Measurements from ENCODE around the gene JUN.

GRCh38 chr1:58811303-58811702 lies 27.5 kb upstream of the JUN start:
- TF ChIP-seq POLR2A (IDR thresholded peaks at IDR 0.05): no peak
- TF ChIP-seq, protein P1, sequence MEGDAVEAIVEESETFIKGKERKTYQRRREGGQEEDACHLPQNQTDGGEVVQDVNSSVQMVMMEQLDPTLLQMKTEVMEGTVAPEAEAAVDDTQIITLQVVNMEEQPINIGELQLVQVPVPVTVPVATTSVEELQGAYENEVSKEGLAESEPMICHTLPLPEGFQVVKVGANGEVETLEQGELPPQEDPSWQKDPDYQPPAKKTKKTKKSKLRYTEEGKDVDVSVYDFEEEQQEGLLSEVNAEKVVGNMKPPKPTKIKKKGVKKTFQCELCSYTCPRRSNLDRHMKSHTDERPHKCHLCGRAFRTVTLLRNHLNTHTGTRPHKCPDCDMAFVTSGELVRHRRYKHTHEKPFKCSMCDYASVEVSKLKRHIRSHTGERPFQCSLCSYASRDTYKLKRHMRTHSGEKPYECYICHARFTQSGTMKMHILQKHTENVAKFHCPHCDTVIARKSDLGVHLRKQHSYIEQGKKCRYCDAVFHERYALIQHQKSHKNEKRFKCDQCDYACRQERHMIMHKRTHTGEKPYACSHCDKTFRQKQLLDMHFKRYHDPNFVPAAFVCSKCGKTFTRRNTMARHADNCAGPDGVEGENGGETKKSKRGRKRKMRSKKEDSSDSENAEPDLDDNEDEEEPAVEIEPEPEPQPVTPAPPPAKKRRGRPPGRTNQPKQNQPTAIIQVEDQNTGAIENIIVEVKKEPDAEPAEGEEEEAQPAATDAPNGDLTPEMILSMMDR (IDR thresholded peaks at IDR 0.05): no peak
- TF ChIP-seq POLR2AphosphoS5 (IDR thresholded peaks at IDR 0.05): no peak
- no peak for TF ChIP-seq EP300 (IDR thresholded peaks at IDR 0.05)
